Measurements from ENCODE around the gene CKAP4.

CKAP4 gene

GRCh38 chr12:106239951-106240335 is 7.9 kb downstream of the CKAP4 start:
- no peak for DNase-seq

- DNase-seq, result no peak
Observed at GRCh38 chr12:106239241-106239950, 8.4 kb downstream of the CKAP4 start.

- DNase-seq, result no peak
Observed at GRCh38 chr12:106238146-106238545, 9.7 kb downstream of the CKAP4 start.

- DNase-seq, result no peak
Observed at GRCh38 chr12:106235770-106236169, 12.1 kb downstream of the CKAP4 start.

GRCh38 chr12:106234449-106234848 is 13.4 kb downstream of the CKAP4 start:
- no peak for DNase-seq

GRCh38 chr12:106233011-106233410 is 14.8 kb downstream of the CKAP4 start:
- DNase-seq, result no peak

- no peak for DNase-seq
Observed at GRCh38 chr12:106229036-106229591, 18.7 kb downstream of the CKAP4 start.

- DNase-seq, result no peak
Observed at GRCh38 chr12:106228320-106228710, 19.5 kb downstream of the CKAP4 start.

GRCh38 chr12:106227641-106228319 is 20.0 kb downstream of the CKAP4 start:
- peak; percentile 67 for DNase-seq

- no peak for DNase-seq
Observed at GRCh38 chr12:106226884-106227640, 20.8 kb downstream of the CKAP4 start.

GRCh38 chr12:106224355-106224706 is 23.5 kb downstream of the CKAP4 start:
- no peak for DNase-seq

- DNase-seq, result peak; percentile 84
Observed at GRCh38 chr12:106223485-106224354, 24.1 kb downstream of the CKAP4 start.

GRCh38 chr12:106220536-106220935 is 27.3 kb downstream of the CKAP4 start:
- DNase-seq, result no peak

- DNase-seq, result no peak
Observed at GRCh38 chr12:106219043-106219442, 28.8 kb downstream of the CKAP4 start.

GRCh38 chr12:106217706-106218105 is 30.1 kb downstream of the CKAP4 start:
- no peak for DNase-seq

- no peak for DNase-seq
Observed at GRCh38 chr12:106214571-106214970, 33.2 kb downstream of the CKAP4 start.

- DNase-seq, result no peak
Observed at GRCh38 chr12:106213662-106214061, 34.2 kb downstream of the CKAP4 start.

- DNase-seq, result no peak
Observed at GRCh38 chr12:106211973-106212372, 35.8 kb downstream of the CKAP4 start.

GRCh38 chr12:106205208-106206069 is 42.4 kb downstream of the CKAP4 start:
- no peak for DNase-seq

GRCh38 chr12:106204312-106204711 is 43.5 kb downstream of the CKAP4 start:
- no peak for DNase-seq

- no peak for DNase-seq
Observed at GRCh38 chr12:106197906-106198623, 49.8 kb downstream of the CKAP4 start.
